ENCODE measurements around the gene SOCS1. TPM values are rescaled to one million over a fixed set of nuclear protein-coding genes. Genes with fewer than 3 reads are reported as not detected.

The SOCS1 gene
- polyA plus RNA-seq, 1 of the 3 experiments (the other 2 are of a cell fraction) = 8.6 TPM

DNA sequence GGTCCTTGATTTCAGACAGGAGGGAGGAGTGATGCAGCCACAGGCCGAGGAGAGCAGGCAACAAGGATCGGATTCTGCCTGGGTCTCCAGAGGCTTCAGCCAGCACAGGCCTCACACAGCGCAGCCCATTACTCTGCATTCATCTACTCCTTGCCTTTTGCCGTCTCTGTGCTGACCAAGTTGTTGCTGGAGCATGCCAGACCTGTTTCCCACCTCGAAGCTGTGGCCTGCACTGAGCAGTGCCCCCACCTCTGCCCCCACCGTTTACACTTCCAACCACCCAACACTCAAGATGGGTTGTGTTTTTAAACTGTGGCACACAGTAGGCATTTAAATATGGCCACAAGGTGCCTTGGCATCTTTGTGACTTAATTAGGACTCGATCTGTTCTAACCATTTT, 19.0 kb upstream of the SOCS1 start:
- Histone ChIP-seq H3K36me3 (replicated peaks in 1 of 2; ENCODE audit: control insufficient read depth in 1 of 2, insufficient read depth in 2 of 2, low read length in 1 of 2) (no peaks in the 10 kb centered on the region), H3K27me3 (ENCODE audit: insufficient read depth) (no peaks in the 10 kb centered on the region; the same call in none of the 2 replicates), H3K4me3 (ENCODE audit: low read depth in 2 of 2, low read length in 1 of 2) (no peak overlapping the region), H3K9me2 (no peaks in the 10 kb centered on the region), H3K4me1 (ENCODE audit: control insufficient read depth in 1 of 2, insufficient read depth in 2 of 2, low read depth in 1 of 2, low read length in 1 of 2) (no peaks in the 10 kb centered on the region), H3K9me3 (no peaks in the 10 kb centered on the region), H3K9ac (no peak overlapping the region), H3F3A (replicated peaks; ENCODE audit: insufficient read depth) (no peaks in the 10 kb centered on the region), H2AFZ (ENCODE audit: low read depth) (no peak overlapping the region), H4K20me1 (ENCODE audit: insufficient read depth) (no peaks in the 10 kb centered on the region), H3K4me2 (no peak overlapping the region), H3K79me2 (ENCODE audit: insufficient read depth) (no peaks in the 10 kb centered on the region), H3K27ac (ENCODE audit: low read depth in 2 of 2, low read length in 1 of 2) (no peak overlapping the region)
- WGBS (ENCODE audit: low lambda C conversion rate) = 88% methylated on average over 7 of the region's 7 CpGs
- no peak for DNase-seq
- CTCF ChIA-PET = no interaction called here
- POLR2A ChIA-PET = no interaction called here
- TF ChIP-seq MXI1 (IDR thresholded peaks at IDR 0.05; ENCODE audit: low read depth, low read length) (no peak), RXRA (IDR thresholded peaks at IDR 0.05; ENCODE audit: borderline replicate concordance, low read depth) (no peak)
- TF ChIP-seq, protein P1, sequence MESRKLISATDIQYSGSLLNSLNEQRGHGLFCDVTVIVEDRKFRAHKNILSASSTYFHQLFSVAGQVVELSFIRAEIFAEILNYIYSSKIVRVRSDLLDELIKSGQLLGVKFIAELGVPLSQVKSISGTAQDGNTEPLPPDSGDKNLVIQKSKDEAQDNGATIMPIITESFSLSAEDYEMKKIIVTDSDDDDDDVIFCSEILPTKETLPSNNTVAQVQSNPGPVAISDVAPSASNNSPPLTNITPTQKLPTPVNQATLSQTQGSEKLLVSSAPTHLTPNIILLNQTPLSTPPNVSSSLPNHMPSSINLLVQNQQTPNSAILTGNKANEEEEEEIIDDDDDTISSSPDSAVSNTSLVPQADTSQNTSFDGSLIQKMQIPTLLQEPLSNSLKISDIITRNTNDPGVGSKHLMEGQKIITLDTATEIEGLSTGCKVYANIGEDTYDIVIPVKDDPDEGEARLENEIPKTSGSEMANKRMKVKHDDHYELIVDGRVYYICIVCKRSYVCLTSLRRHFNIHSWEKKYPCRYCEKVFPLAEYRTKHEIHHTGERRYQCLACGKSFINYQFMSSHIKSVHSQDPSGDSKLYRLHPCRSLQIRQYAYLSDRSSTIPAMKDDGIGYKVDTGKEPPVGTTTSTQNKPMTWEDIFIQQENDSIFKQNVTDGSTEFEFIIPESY (IDR thresholded peaks at IDR 0.05; ENCODE audit: borderline replicate concordance, low read depth) = no peak
- TF ChIP-seq, protein P2, sequence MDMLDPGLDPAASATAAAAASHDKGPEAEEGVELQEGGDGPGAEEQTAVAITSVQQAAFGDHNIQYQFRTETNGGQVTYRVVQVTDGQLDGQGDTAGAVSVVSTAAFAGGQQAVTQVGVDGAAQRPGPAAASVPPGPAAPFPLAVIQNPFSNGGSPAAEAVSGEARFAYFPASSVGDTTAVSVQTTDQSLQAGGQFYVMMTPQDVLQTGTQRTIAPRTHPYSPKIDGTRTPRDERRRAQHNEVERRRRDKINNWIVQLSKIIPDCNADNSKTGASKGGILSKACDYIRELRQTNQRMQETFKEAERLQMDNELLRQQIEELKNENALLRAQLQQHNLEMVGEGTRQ (IDR thresholded peaks at IDR 0.05; ENCODE audit: borderline replicate concordance, low read depth, low read length) = no peak

DNA sequence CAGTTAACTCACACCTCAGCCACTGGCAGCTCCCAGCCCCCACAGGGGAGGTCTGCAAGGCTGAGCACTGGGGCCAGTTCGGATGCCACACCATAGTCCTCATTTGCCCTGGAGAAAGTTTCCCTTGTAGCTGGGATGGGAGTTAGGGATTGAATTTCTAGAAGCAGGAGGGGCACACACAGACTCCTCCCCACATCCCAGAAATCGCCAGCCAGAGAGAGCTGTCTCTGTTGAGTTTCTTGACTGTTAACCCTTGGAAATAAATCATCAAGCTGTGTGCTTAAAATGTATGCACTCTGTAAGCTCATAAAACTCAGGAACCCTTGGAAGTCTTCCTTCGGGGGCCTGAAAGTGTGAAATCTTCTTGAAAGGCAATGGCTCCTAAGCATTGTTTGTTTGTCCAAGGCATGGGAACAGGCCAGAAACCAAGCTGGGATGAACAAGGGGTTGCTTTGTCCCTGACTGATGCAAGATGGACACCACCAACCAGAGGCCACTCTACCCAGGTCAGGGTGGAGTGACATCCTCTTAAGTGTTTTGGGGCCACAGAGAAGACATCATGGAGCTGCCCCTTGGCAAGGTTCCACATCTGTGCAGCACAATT, 17.8 kb upstream of the SOCS1 start:
- Histone ChIP-seq H3K4me2 (no peak overlapping the region), H3K9me3 (no peaks in the 10 kb centered on the region), H4K20me1 (ENCODE audit: insufficient read depth) (no peaks in the 10 kb centered on the region), H3K9me2 (no peaks in the 10 kb centered on the region), H3K79me2 (ENCODE audit: insufficient read depth) (no peaks in the 10 kb centered on the region), H3K4me1 (ENCODE audit: control insufficient read depth in 1 of 2, insufficient read depth in 2 of 2, low read depth in 1 of 2, low read length in 1 of 2) (no peaks in the 10 kb centered on the region), H3F3A (replicated peaks; ENCODE audit: insufficient read depth) (no peaks in the 10 kb centered on the region), H3K36me3 (replicated peaks in 1 of 2; ENCODE audit: control insufficient read depth in 1 of 2, insufficient read depth in 2 of 2, low read length in 1 of 2) (no peaks in the 10 kb centered on the region), H3K27ac (ENCODE audit: low read depth in 2 of 2, low read length in 1 of 2) (no peak overlapping the region), H2AFZ (ENCODE audit: low read depth) (no peak overlapping the region), H3K27me3 (ENCODE audit: insufficient read depth) (no peaks in the 10 kb centered on the region; the same call in none of the 2 replicates), H3K9ac (no peak overlapping the region), H3K4me3 (ENCODE audit: low read depth in 2 of 2, low read length in 1 of 2) (no peak overlapping the region)
- WGBS (ENCODE audit: low lambda C conversion rate) = 71% methylated on average over 2 of the region's 3 CpGs
- ChIA-PET POLR2A (no interaction called here), CTCF (interaction anchor here (0.7 to 2.5 kb wide), 5 partner anchors 10 to 310 kb away, joined by 4 to 9 read pairs (median 6); partner anchors contain the start of gene SOCS1)
- TF ChIP-seq SMC3 (IDR thresholded peaks at IDR 0.05; ENCODE audit: low read depth, low read length) (no peak), GATA2 (CRISPR knock-in tag; IDR thresholded peaks at IDR 0.05) (no peak), TEAD4 (IDR thresholded peaks at IDR 0.05; ENCODE audit: borderline replicate concordance, insufficient read depth) (no peak)
- TF ChIP-seq, protein P3, sequence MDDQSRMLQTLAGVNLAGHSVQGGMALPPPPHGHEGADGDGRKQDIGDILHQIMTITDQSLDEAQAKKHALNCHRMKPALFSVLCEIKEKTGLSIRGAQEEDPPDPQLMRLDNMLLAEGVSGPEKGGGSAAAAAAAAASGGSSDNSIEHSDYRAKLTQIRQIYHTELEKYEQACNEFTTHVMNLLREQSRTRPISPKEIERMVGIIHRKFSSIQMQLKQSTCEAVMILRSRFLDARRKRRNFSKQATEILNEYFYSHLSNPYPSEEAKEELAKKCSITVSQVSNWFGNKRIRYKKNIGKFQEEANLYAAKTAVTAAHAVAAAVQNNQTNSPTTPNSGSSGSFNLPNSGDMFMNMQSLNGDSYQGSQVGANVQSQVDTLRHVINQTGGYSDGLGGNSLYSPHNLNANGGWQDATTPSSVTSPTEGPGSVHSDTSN (IDR thresholded peaks at IDR 0.05) = no peak
- DNase-seq = no peak
